ENCODE data around the gene CNTNAP1. TPM values are rescaled to one million over a fixed set of nuclear protein-coding genes. Genes with fewer than 3 reads are reported as not detected.

The CNTNAP1 gene
- total and polyA plus RNA-seq, 9 of the 15 experiments (the other 6 are each of a cell fraction or from before 2014, with no cell fraction given) = 0.10 to 1.8 (median 0.62) TPM

DNA sequence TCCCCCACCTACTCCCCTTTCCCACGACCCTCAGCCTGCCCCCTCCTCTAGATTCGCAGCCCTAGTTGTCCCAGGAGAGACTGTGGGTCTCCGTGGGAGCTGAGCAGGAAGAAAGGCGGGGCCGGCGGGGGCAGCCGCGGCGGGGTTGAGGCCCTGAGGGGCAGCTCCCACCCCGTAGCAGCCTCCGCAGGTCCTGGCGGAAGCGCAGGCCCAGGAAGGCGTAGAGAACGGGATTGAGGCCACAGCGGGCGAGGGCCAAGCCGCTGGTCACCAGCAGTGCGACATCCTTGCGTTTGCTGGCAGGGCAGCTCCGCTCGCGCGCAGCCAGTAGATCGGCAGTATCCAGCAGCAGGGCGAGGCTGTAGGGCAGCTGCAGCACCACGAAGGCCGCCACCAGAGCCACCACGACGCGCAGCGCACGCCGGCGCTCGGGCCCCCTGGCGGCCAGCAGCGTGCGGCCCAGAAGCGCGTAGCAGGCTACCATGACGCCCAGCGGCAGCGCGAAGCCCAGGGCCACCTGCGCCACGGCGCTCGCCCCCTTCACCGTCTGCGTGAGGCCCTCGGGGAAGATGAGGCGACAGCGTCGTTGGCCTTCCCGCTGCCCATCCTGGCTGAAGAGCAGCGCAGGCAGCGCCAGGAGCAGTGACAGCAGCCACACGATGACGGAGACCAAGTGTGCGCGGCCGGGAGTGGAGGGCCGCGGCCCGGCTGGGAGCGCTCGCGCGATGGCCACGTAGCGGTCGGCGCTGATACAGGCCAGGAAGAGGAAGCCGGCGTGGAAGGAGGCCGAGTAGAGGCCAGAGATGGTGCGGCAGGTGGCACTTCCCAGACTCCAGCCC lies 2.6 kb upstream of the CNTNAP1 start:
- FAIRE-seq (no peak), DNase-seq (ENCODE audit: extremely low read depth in 1 of 4, low spot score in 3 of 4) (peak; percentile 43 to 76 (median 49)), ATAC-seq (peak; percentile 35)
- intact Hi-C loops (cut with micrococcal nuclease) = loop anchor here (1.0 to 5.0 kb wide), 3 partner anchors 61 to 102 kb away; partner anchors contain the start of genes PSMC3IP, RETREG3 and TUBG1
- ChIA-PET CTCF (ENCODE audit: low intra/inter-chr PET ratio) (interaction anchor here (1.1 to 1.5 kb wide), 3 partner anchors 71 to 101 kb away, joined by 3 to 6 read pairs (median 4); no protein-coding TSS in a partner anchor), POLR2A (interaction anchor here (0.6 to 3.2 kb wide), 11 partner anchors 10 to 831 kb away, joined by 3 to 24 read pairs (median 6); partner anchors contain the start of genes PSMC3IP and RETREG3)
- H4K20me1 ChIP-seq (replicated peaks; ENCODE audit: control insufficient read depth, insufficient read depth, low read length) = peaks cover 2% of the 10 kb centered on the region
- H3K9me1 ChIP-seq (ENCODE audit: control insufficient read depth, insufficient read depth, low read length) = no peaks in the 10 kb centered on the region
- peaks cover 29% of the 10 kb centered on the region for H3K79me2 ChIP-seq (ENCODE audit: control insufficient read depth, insufficient read depth, low read length)
- H3K36me3 ChIP-seq (ENCODE audit: control insufficient read depth, insufficient read depth, low read length) = no peaks in the 10 kb centered on the region; the same call in 2 of the 3 replicates
- peak overlapping the region; percentile 67 for H3K4me2 ChIP-seq (ENCODE audit: insufficient read depth, low read length)
- H3K9me3 ChIP-seq (replicated peaks; ENCODE audit: control insufficient read depth, insufficient read depth, low read depth, low read length) = no peaks in the 10 kb centered on the region
- WGBS (ENCODE audit: insufficient coverage, low coverage, missing lambda C conversion rate) = 45% methylated on average over 44 of the region's 78 CpGs
- peak overlapping the region; percentile 67 to 90 for H3K9ac ChIP-seq (ENCODE audit: insufficient read depth in 1 of 2, low read depth in 2 of 2, low read length in 2 of 2)
- peak overlapping the region; percentile 85 for H2AFZ ChIP-seq (ENCODE audit: low read depth, low read length)
- peak overlapping the region; percentile 34 for H3K4me3 ChIP-seq
- BruUV-seq (replicated peaks) = no TSS peak
- H3K27ac ChIP-seq (ENCODE audit: extremely low read depth, low read depth, low read length) = peak overlapping the region; percentile 95
- no peaks in the 10 kb centered on the region for H3K27me3 ChIP-seq (ENCODE audit: control insufficient read depth in 2 of 2, insufficient read depth in 2 of 2, low read length in 2 of 2)
- in situ Hi-C loops (cut with MboI) = no loop called here
- peaks cover 34 to 77% of the 10 kb centered on the region in 2 experiments for H3K4me1 ChIP-seq (replicated peaks in 1 of 2; ENCODE audit: control insufficient read depth in 2 of 2, insufficient read depth in 2 of 2, low read length in 2 of 2)
- TF ChIP-seq, protein P1, sequence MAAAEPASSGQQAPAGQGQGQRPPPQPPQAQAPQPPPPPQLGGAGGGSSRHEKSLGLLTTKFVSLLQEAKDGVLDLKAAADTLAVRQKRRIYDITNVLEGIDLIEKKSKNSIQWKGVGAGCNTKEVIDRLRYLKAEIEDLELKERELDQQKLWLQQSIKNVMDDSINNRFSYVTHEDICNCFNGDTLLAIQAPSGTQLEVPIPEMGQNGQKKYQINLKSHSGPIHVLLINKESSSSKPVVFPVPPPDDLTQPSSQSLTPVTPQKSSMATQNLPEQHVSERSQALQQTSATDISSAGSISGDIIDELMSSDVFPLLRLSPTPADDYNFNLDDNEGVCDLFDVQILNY (CRISPR knock-in tag; IDR thresholded peaks at IDR 0.05) = peak; percentile 85; the same call in 1 of the 2 replicates
- peak; percentile 41; the same call in 1 of the 2 replicates for TF ChIP-seq CREB1 (IDR thresholded peaks at IDR 0.05)
- TF ChIP-seq CREB1 (CRISPR knock-in tag; IDR thresholded peaks at IDR 0.05) = peak; percentile 88
- TF ChIP-seq ZFP36 (IDR thresholded peaks at IDR 0.05; ENCODE audit: low read depth, low read length, partially characterized antibody) = peak; percentile 7
- TF ChIP-seq JUND (IDR thresholded peaks at IDR 0.05; ENCODE audit: borderline replicate concordance, low read depth, low read length) = 0 out of 2 replicates have a peak, but pooled peaks have one; percentile 3
- no peak for TF ChIP-seq JUND (tag; IDR thresholded peaks at IDR 0.05; ENCODE audit: borderline replicate concordance, low read depth, low read length)
- TF ChIP-seq CBFA2T3 (IDR thresholded peaks at IDR 0.05) = no peak
- 0 out of 4 replicates have a peak, but pooled peaks of 1 of the 2 experiments have one; percentile 45 for TF ChIP-seq KDM4B (IDR thresholded peaks at IDR 0.05; ENCODE audit: borderline replicate concordance in 2 of 2, low read depth in 1 of 2)
- TF ChIP-seq FOXK1 (CRISPR knock-in tag; IDR thresholded peaks at IDR 0.05; ENCODE audit: borderline replicate concordance) = peak; percentile 72; the same call in 1 of the 2 replicates
- TF ChIP-seq GABPB1 (CRISPR knock-in tag; IDR thresholded peaks at IDR 0.05) = peak; percentile 84
- peak; percentile 66 for TF ChIP-seq PCBP1 (IDR thresholded peaks at IDR 0.05; ENCODE audit: low read depth, low read length, poor library complexity, severe bottlenecking)
- 0 out of 2 replicates have a peak, but pooled peaks have one; percentile 83 for TF ChIP-seq ZNF224 (CRISPR knock-in tag; IDR thresholded peaks at IDR 0.05)
- TF ChIP-seq FOXP1 (CRISPR knock-in tag; IDR thresholded peaks at IDR 0.05) = peak; percentile 87
- TF ChIP-seq STAG1 (CRISPR knock-in tag; IDR thresholded peaks at IDR 0.05; ENCODE audit: borderline replicate concordance) = peak; percentile 71; the same call in 1 of the 2 replicates
- TF ChIP-seq HNRNPL (IDR thresholded peaks at IDR 0.05; ENCODE audit: low read depth, low read length) = 0 out of 2 replicates have a peak, but pooled peaks have one; percentile 20
- TF ChIP-seq, protein P2, sequence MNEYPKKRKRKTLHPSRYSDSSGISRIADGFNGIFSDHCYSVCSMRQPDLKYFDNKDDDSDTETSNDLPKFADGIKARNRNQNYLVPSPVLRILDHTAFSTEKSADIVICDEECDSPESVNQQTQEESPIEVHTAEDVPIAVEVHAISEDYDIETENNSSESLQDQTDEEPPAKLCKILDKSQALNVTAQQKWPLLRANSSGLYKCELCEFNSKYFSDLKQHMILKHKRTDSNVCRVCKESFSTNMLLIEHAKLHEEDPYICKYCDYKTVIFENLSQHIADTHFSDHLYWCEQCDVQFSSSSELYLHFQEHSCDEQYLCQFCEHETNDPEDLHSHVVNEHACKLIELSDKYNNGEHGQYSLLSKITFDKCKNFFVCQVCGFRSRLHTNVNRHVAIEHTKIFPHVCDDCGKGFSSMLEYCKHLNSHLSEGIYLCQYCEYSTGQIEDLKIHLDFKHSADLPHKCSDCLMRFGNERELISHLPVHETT (CRISPR knock-in tag; conservative IDR thresholded peaks at IDR 0.05 in 1 of 2, IDR thresholded peaks at IDR 0.05 in 1 of 2) = 0 out of 4 replicates have a peak, but pooled peaks of 1 of the 2 experiments have one; percentile 21
- peak; percentile 86 for TF ChIP-seq RBFOX2 (IDR thresholded peaks at IDR 0.05; ENCODE audit: low read depth, low read length)
- TF ChIP-seq ZNF431 (CRISPR knock-in tag; IDR thresholded peaks at IDR 0.05) = peak; percentile 79

Measured in K562 (cell line).